ENCODE results near the gene LHX2. TPM values are rescaled to one million over a fixed set of nuclear protein-coding genes. Genes with fewer than 3 reads are reported as not detected.

The LHX2 gene
- total RNA-seq, 2 experiments from 2014 or later = not detected

GRCh38 chr9:124079176-124079925 lies 67.8 kb downstream of the LHX2 start:
- Histone ChIP-seq H3K4me2 (ENCODE audit: low read length) (no peak overlapping the region), H4K20me1 (ENCODE audit: insufficient read depth, low read length) (no peaks in the 10 kb centered on the region)

DNA sequence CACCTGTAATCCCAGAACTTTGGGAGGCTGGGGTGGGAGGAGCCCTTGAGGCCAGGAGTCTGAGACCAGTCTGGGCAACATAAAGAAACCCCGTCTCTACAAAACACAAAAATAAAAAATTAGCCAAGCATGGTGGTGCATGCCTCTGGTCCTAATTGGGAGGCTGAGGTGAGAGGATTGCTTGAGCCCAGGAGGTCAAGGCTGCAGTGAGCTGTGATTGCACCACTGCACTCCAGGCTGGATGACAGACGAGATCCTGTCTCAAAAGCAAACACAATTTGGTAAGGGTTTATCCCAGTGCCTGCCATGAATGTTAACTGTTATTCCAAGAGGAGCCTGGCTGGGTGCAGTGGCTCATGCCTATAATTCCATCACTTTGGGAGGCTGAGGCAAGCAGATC lies 71.1 kb downstream of the LHX2 start:
- Histone ChIP-seq H3K4me1 (ENCODE audit: insufficient read depth, low read length, poor library complexity, severe bottlenecking) (no peaks in the 10 kb centered on the region), H3K4me2 (ENCODE audit: low read length) (no peak overlapping the region), H3K4me3 (ENCODE audit: low read depth, low read length, poor library complexity, severe bottlenecking) (no peak overlapping the region), H2AFZ (ENCODE audit: low read length) (no peak overlapping the region), H3K36me3 (ENCODE audit: insufficient read depth, low read length) (no peaks in the 10 kb centered on the region), H3K9me2 (ENCODE audit: insufficient read depth, low read length) (no peaks in the 10 kb centered on the region), H3K27ac (ENCODE audit: low read depth, low read length, poor library complexity, severe bottlenecking) (no peak overlapping the region), H3K9me3 (ENCODE audit: low read length) (no peaks in the 10 kb centered on the region), H3K79me2 (ENCODE audit: insufficient read depth, low read depth, low read length) (no peaks in the 10 kb centered on the region), H4K20me1 (ENCODE audit: insufficient read depth, low read length) (no peaks in the 10 kb centered on the region)
- intact Hi-C loops (cut with micrococcal nuclease; ENCODE audit: unreplicated experiment) = no loop called here
- no TSS peak for BruUV-seq (replicated peaks)
- ChIA-PET POLR2A (interaction anchor here (0.6 kb wide), 1 partner anchor 305 kb away, joined by 4 read pairs; no protein-coding TSS in a partner anchor), CTCF (ENCODE audit: unreplicated experiment) (no interaction called here)
- no peak for TF ChIP-seq EZH2phosphoT487 (IDR thresholded peaks at IDR 0.05; ENCODE audit: borderline replicate concordance, low read depth, low read length)
- TF ChIP-seq, protein P1, sequence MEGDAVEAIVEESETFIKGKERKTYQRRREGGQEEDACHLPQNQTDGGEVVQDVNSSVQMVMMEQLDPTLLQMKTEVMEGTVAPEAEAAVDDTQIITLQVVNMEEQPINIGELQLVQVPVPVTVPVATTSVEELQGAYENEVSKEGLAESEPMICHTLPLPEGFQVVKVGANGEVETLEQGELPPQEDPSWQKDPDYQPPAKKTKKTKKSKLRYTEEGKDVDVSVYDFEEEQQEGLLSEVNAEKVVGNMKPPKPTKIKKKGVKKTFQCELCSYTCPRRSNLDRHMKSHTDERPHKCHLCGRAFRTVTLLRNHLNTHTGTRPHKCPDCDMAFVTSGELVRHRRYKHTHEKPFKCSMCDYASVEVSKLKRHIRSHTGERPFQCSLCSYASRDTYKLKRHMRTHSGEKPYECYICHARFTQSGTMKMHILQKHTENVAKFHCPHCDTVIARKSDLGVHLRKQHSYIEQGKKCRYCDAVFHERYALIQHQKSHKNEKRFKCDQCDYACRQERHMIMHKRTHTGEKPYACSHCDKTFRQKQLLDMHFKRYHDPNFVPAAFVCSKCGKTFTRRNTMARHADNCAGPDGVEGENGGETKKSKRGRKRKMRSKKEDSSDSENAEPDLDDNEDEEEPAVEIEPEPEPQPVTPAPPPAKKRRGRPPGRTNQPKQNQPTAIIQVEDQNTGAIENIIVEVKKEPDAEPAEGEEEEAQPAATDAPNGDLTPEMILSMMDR (conservative IDR thresholded peaks at IDR 0.05; ENCODE audit: low read length) = no peak
- no peak for DNase-seq (ENCODE audit: low spot score)

More at GRCh38 chr9:124079176-124079925, 67.8 kb downstream of the LHX2 start:
- Histone ChIP-seq H3K9me2 (ENCODE audit: insufficient read depth, low read length) (no peaks in the 10 kb centered on the region), H3K9me3 (ENCODE audit: low read length) (no peaks in the 10 kb centered on the region), H3K36me3 (ENCODE audit: insufficient read depth, low read length) (no peaks in the 10 kb centered on the region), H3K4me1 (ENCODE audit: insufficient read depth, low read length, poor library complexity, severe bottlenecking) (no peaks in the 10 kb centered on the region), H2AFZ (ENCODE audit: low read length) (no peak overlapping the region), H3K79me2 (ENCODE audit: insufficient read depth, low read depth, low read length) (no peaks in the 10 kb centered on the region), H3K4me3 (ENCODE audit: low read depth, low read length, poor library complexity, severe bottlenecking) (no peak overlapping the region), H3K27ac (ENCODE audit: low read depth, low read length, poor library complexity, severe bottlenecking) (no peak overlapping the region)
- POLR2A ChIA-PET = interaction anchor here (0.7 kb wide), 1 partner anchor 989 kb away, joined by 3 read pairs; no protein-coding TSS in a partner anchor
- intact Hi-C loops (cut with micrococcal nuclease; ENCODE audit: unreplicated experiment) = no loop called here
- no TSS peak for BruUV-seq (replicated peaks)
- no peak for DNase-seq (ENCODE audit: low spot score)
- TF ChIP-seq, protein P1 (conservative IDR thresholded peaks at IDR 0.05; ENCODE audit: low read length) = no peak
- TF ChIP-seq EZH2phosphoT487 (IDR thresholded peaks at IDR 0.05; ENCODE audit: borderline replicate concordance, low read depth, low read length) = no peak
- CTCF ChIA-PET (ENCODE audit: unreplicated experiment) = no interaction called here

Other genes starting within 250 kb of the LHX2 start
- 14.4 and 17.9 TPM in 2 replicates for gene DENND1A, start 81.6 kb upstream of the LHX2 start, total RNA-seq (2014; rRNA removed; shearing (Covaris generic))
- gene DENND1A, start 81.6 kb upstream of the LHX2 start, total RNA-seq (2022) = 36.3 and 37.0 TPM in 2 replicates
- gene NEK6, start 246.2 kb downstream of the LHX2 start, total RNA-seq (2014; rRNA removed; shearing (Covaris generic)) = 4.4 and 5.6 TPM in 2 replicates
- 12.1 and 16.4 TPM in 2 replicates for gene NEK6, start 246.2 kb downstream of the LHX2 start, total RNA-seq (2022)